22Rv1 (cell line): ENCODE measurements around the gene TK1.

ENCODE experiments used
- H3K27ac ChIP-seq: fragments of 450-650 bp; 2 replicates; pipeline ENCODE4 v1.5.1; 2017
- ZFX ChIP-seq: fragments of 450-650 bp; IDR thresholded peaks from 2 replicates; pipeline ENCODE4 v1.6.1; 2017; ENCODE audit warnings: antibody characterized with exemption, borderline replicate concordance
- TF ChIP-seq, protein P1 (sequence below): fragments of 450-650 bp; IDR thresholded peaks from 2 replicates; pipeline ENCODE4 v1.5.1; 2017; ENCODE audit warnings: mild to moderate bottlenecking

TK1 gene

DNA sequence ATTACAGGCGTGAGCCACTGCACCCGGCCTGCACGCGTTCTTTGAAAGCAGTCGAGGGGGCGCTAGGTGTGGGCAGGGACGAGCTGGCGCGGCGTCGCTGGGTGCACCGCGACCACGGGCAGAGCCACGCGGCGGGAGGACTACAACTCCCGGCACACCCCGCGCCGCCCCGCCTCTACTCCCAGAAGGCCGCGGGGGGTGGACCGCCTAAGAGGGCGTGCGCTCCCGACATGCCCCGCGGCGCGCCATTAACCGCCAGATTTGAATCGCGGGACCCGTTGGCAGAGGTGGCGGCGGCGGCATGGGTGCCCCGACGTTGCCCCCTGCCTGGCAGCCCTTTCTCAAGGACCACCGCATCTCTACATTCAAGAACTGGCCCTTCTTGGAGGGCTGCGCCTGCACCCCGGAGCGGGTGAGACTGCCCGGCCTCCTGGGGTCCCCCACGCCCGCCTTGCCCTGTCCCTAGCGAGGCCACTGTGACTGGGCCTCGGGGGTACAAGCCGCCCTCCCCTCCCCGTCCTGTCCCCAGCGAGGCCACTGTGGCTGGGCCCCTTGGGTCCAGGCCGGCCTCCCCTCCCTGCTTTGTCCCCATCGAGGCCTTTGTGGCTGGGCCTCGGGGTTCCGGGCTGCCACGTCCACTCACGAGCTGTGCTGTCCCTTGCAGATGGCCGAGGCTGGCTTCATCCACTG is 27.3 kb upstream of the TK1 start, which contains the start of gene BIRC5:
TSS of gene BIRC5 (plus strand) at position 238 of the 690 bp plus-strand sequence. CDS start at position 302, 64 bp downstream.
- TF ChIP-seq ZFX: no peak
- TF ChIP-seq, protein P1, sequence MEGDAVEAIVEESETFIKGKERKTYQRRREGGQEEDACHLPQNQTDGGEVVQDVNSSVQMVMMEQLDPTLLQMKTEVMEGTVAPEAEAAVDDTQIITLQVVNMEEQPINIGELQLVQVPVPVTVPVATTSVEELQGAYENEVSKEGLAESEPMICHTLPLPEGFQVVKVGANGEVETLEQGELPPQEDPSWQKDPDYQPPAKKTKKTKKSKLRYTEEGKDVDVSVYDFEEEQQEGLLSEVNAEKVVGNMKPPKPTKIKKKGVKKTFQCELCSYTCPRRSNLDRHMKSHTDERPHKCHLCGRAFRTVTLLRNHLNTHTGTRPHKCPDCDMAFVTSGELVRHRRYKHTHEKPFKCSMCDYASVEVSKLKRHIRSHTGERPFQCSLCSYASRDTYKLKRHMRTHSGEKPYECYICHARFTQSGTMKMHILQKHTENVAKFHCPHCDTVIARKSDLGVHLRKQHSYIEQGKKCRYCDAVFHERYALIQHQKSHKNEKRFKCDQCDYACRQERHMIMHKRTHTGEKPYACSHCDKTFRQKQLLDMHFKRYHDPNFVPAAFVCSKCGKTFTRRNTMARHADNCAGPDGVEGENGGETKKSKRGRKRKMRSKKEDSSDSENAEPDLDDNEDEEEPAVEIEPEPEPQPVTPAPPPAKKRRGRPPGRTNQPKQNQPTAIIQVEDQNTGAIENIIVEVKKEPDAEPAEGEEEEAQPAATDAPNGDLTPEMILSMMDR: no peak
- H3K27ac ChIP-seq: peak within 1 kb of the TSS; percentile 82

DNA sequence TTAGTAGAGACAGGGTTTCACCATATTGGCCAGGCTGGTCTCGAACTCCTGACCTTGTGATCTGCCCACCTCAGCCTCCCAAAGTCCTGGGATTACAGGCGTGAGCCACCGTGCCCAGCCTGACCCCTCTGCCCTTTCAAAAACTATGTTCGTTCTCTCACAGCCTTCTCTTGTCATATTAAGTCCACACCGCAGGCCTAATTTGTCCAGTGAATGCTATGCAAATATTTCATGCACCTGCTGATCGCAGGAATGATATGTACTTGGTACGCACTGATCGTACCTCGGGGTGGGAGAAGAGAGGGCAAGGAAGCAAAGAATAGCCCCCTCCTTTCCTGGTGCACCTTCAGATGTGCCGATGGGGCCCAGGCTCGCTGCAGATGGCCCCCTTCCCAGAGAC is 24.2 kb upstream of the TK1 start:
- no peak for TF ChIP-seq ZFX
- TF ChIP-seq, protein P1: no peak
- no peak overlapping the region for H3K27ac ChIP-seq

DNA sequence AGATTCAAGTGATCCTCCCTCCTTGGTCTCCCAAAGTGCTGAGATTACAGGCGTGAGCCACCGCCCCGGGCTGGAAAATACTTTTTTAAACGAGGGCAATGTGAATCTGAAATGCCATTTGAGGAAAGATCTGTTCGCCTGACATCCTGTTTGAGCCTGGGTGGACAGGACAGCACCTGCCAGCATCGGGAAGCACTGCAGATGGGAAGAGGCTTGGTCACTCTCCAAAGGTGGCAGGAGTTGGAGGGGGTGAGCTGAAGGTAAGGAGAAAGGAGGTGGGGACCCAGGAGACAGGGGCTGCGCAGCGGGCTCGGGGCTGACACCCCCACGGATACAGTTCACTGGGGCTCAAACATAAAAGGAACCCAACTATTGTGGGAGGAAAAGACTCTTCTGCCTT is 23.3 kb upstream of the TK1 start:
- TF ChIP-seq ZFX: no peak
- TF ChIP-seq, protein P1: no peak
- H3K27ac ChIP-seq: no peak overlapping the region

DNA sequence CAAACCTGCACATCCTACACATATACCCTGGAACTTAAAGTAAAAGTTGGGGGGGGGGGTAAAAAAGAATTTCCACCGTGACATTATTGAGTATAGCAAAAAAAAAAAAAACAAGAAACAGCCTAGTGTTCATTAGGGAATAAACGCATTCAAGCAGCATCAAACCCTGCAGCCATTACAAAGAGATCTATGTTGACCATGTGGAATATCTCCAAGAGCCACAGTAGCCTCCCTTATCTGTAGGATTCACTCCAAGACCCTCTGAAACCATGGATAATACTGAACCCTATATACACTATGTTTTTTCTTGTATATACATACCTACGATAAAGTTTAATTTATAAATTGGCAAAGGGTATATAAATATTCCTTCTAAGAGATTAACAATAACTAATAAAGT is 21.6 kb upstream of the TK1 start:
- no peak overlapping the region for H3K27ac ChIP-seq
- TF ChIP-seq, protein P1: no peak
- TF ChIP-seq ZFX: no peak

DNA sequence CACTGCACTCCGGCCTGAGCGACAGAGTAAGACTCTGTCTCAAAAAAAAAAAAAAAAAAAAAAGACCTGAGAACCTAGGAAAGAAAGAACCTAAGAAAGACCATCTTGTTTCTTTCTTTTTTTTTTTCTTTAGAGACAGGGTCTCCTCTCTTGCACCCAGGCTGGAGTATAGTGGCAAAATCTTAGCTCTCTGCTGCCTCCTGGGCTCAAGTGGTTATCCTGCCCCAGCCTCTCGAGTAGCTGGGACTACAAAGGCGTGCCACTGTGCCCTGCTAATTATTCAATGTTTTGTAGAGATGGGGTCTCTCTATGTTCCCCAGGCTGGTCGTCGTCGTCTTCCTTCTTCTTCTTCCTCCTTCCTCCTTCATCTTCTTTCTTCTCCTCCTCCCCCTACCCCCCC is 19.4 kb upstream of the TK1 start:
- H3K27ac ChIP-seq: no peak overlapping the region
- TF ChIP-seq, protein P1: 0 out of 2 replicates have a peak, but pooled peaks have one; percentile 7
- TF ChIP-seq ZFX: no peak

DNA sequence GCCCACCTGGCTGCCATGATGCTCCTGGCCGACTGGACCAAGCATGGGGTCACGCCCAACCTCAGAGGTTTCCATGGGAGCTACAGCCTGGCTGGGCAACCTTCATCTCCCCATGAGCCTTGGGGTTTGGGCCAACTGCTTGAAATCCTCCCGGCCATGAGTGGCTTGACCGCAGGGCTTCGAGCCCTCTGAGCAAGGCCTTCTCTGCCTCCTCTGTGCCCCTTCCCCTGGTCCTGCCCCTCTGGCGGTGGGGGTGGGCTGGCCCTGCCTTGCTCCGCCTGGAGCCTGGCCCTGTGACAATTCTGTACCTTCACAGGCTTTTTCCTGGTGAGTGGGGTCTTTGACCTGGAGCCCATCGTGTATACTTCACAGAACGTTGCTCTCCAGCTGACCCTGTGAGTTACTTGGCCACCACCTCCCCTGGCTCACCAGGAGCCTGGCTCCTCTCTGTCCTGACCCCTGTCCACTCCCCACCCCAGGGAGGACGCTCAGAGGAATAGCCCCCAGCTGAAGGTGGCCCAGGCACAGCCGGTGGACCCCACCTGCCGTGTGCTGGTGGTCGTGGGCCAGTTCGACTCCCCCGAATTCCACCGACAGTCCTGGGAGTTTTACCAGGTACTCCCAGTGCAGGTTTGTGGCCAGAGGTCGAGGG is 18.4 kb upstream of the TK1 start:
- H3K27ac ChIP-seq: no peak overlapping the region
- TF ChIP-seq, protein P1: no peak
- TF ChIP-seq ZFX: no peak

DNA sequence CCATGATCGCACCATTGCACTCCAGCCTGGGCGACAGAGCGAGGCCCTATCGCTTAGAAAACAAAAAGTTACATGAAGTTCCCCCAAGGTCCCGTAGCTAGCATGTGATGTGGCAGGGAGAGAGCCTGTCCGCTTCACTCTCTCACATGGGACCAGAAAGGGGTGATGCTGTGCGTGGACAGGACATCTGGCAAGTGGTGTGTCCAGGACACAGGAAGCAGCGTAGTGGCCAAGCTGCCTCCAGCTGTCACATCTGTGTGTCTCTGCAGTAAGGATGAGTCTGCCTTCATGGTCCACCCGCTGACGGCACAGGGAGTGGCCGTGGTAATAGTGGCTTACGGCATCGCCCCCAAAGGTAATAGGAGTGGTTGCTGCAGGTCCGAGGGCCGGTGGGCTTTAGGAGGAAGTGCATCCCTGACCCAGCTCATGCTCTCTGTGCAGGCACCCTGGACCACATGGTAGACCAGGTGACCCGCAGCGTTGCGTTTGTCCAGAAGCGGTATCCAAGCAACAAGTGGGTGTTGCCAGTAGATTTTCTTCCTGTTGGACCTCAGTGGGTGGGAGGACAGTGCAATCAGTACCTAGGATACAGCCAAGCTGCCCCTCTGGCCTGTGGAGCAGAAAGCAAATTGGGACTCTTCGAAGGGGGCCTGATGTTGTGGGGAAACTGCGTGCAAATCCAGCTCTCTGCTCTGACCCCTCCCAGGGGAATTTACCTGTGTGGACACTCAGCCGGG is 17.7 kb upstream of the TK1 start:
- TF ChIP-seq ZFX: no peak
- TF ChIP-seq, protein P1: no peak
- no peak overlapping the region for H3K27ac ChIP-seq
